ENCODE measurements around the gene CHL1.

GRCh38 chr3:229183-229661 lies 32.7 kb downstream of the CHL1 start:
- TF ChIP-seq EZH2phosphoT487 (IDR thresholded peaks at IDR 0.05; ENCODE audit: insufficient read depth, low read depth) (no peak), EZH2 (IDR thresholded peaks at IDR 0.05; ENCODE audit: insufficient read depth, poor library complexity, severe bottlenecking) (no peak)
